GM18951 (cell line): Measurements from ENCODE around the gene MYO15B.

ENCODE experiments used
- POLR2A ChIP-seq: IDR thresholded peaks from 4 replicates; pipeline ENCODE4 v1.6.1; 2011; ENCODE audit warnings: mild to moderate bottlenecking; ENCODE audit not compliant: insufficient read length, insufficient read depth; ENCODE audit errors: extremely low read depth
- in situ Hi-C: fragments of 300-500 bp; cut with MboI; formaldehyde crosslinking; loops from one replicate; pipeline ENCODE4 v1.12.0; 2022; ENCODE audit warnings: low sequenced_read_pairs, mixed read lengths, inconsistent platforms; ENCODE audit not compliant: unreplicated experiment

MYO15B gene

GRCh38 chr17:75594499-75595283 is 7.1 kb downstream of the MYO15B start:
- in situ Hi-C loops: no loop called here
- no peak for TF ChIP-seq POLR2A

- in situ Hi-C loops: no loop called here
- TF ChIP-seq POLR2A: no peak
Observed at GRCh38 chr17:75595284-75595919, 7.8 kb downstream of the MYO15B start.

GRCh38 chr17:75595920-75596313 is 8.3 kb downstream of the MYO15B start:
- TF ChIP-seq POLR2A: no peak
- in situ Hi-C loops: no loop called here

GRCh38 chr17:75596320-75597087 is 8.9 kb downstream of the MYO15B start:
- in situ Hi-C loops: no loop called here
- TF ChIP-seq POLR2A: no peak

GRCh38 chr17:75601057-75601987 is 13.7 kb downstream of the MYO15B start:
- no peak for TF ChIP-seq POLR2A
- in situ Hi-C loops: no loop called here

GRCh38 chr17:75602644-75603043 is 15.0 kb downstream of the MYO15B start:
- in situ Hi-C loops: no loop called here
- TF ChIP-seq POLR2A: no peak

- in situ Hi-C loops: no loop called here
- TF ChIP-seq POLR2A: no peak
Observed at GRCh38 chr17:75603123-75603522, 15.5 kb downstream of the MYO15B start.

GRCh38 chr17:75604034-75604695 is 16.6 kb downstream of the MYO15B start:
- TF ChIP-seq POLR2A: no peak
- in situ Hi-C loops: no loop called here

- TF ChIP-seq POLR2A: no peak
- in situ Hi-C loops: no loop called here
Observed at GRCh38 chr17:75605790-75606189, 18.2 kb downstream of the MYO15B start.

GRCh38 chr17:75607086-75607485 is 19.5 kb downstream of the MYO15B start:
- in situ Hi-C loops: no loop called here
- TF ChIP-seq POLR2A: no peak

GRCh38 chr17:75610103-75610984 is 22.7 kb downstream of the MYO15B start:
- no peak for TF ChIP-seq POLR2A
- in situ Hi-C loops: loop anchor here (10.0 kb wide), 1 partner anchor 134 kb away; no protein-coding TSS in a partner anchor
